Heart left ventricle (tissue), 16 donors: ENCODE measurements around the gene ZBTB22. TPM values are rescaled to one million over a fixed set of nuclear protein-coding genes. Genes with fewer than 3 reads are reported as not detected.
"Not testable (repeated sequence)": the region's sequence is repeated elsewhere in the genome, so short reads cannot be mapped to it uniquely, and the experiment has no call there.

Experiments used
- ATAC-seq, 4 donors: fragments of 200-7000 bp; cut with Tn5 transposase; one replicate each; pipeline ENCODE4 v1.9.1; 2020 to 2022; ENCODE audit warnings: moderate library complexity in 4 of 4, mild to moderate bottlenecking in 3 of 4, moderate number of reproducible peaks in 1 of 4
- DNase-seq, 5 donors: peaks; one replicate each; pipeline ENCODE4 v3.0.0-alpha.2; 2020
- H3K27ac ChIP-seq, 12 donors: fragments of 200-600 bp; sonication (generic) in 4 of 12; one replicate each; pipeline versions ENCODE4 v1.5.0 to v1.8.0; 2016 to 2022; ENCODE audit warnings: mild to moderate bottlenecking in 2 of 12
- H3K27me3 ChIP-seq, 9 donors: fragments of 200-600 bp; sonication (generic) in 2 of 9; one replicate each; pipeline versions ENCODE4 v1.5.1 to v1.8.0; 2016 to 2022; ENCODE audit warnings: mild to moderate bottlenecking in 3 of 9
- H3K36me3 ChIP-seq, 9 donors: fragments of 200-600 bp; sonication (generic) in 2 of 9; one replicate each; pipeline versions ENCODE4 v1.5.0 to v1.8.0; 2018 to 2022; ENCODE audit warnings: mild to moderate bottlenecking in 2 of 9
- H3K4me1 ChIP-seq, 12 donors: fragments of 200-600 bp; sonication (generic) in 4 of 12; one replicate each; pipeline versions ENCODE4 v1.5.0 to v1.8.0; 2016 to 2022; ENCODE audit warnings: mild to moderate bottlenecking in 3 of 12
- H3K4me3 ChIP-seq, 12 donors: fragments of 200-600 bp; sonication (generic) in 4 of 12; one replicate each; pipeline versions ENCODE4 v1.5.0 to v1.8.0; 2017 to 2022; ENCODE audit warnings: mild to moderate bottlenecking in 9 of 12, moderate library complexity in 4 of 12
- H3K9me3 ChIP-seq, 12 donors: fragments of 200-600 bp; sonication (generic) in 4 of 12; one replicate each; pipeline versions ENCODE4 v1.5.0 to v1.8.0; 2016 to 2022; ENCODE audit warnings: mild to moderate bottlenecking in 1 of 12
- CTCF ChIP-seq, 12 donors: fragments of 200-600 bp; sonication (generic) in 4 of 12; IDR thresholded peaks; one replicate each; pipeline versions ENCODE4 v1.5.0 to v1.8.0; 2018 to 2022; ENCODE audit warnings: antibody characterized with exemption in 12 of 12, mild to moderate bottlenecking in 5 of 12
- POLR2A ChIP-seq, 2 donors: fragments of 450-650 bp; IDR thresholded peaks; one replicate each; pipeline ENCODE4 v1.6.1; 2017; ENCODE audit warnings: antibody characterized with exemption in 2 of 2, mild to moderate bottlenecking in 2 of 2, moderate library complexity in 2 of 2
- WGBS, 4 donors: extraction: QIAGEN DNeasy Blood & Tissue Kit in 2 of 4; methylation state at CpG; one replicate each; pipeline versions ENCODE4 v1.1.5 to v1.1.7; 2013 to 2018; 5-methylcytosine and 5-hydroxymethylcytosine counted together
- intact Hi-C, 10 donors: fragments of 100-400 bp; cut with DNase I; formaldehyde crosslinking; loops; one replicate each; pipeline versions ENCODE4 v1.11.1 to v1.14.2; 2022
- polyA plus RNA-seq, 2 donors: library from polyadenylated mRNA; stranded (reverse); fragments of 200-250 nt; gene quantifications; one replicate each; pipeline ENCODE4 v1.2.3, GENCODE V29; 2013
- total RNA-seq, 9 donors: library from RNA; depleted of rRNA in 2 of 9; stranded (reverse); fragments of >200 nt in 2 of 9; fragmentation: NEBNext Ultra II Directional in 3 of 9; extraction: Animal tissue kit (Norgen Biotek cat#: 25700) in 3 of 9; gene quantifications; one replicate each; pipeline versions ENCODE4 v1.1.0 to v1.2.4, GENCODE V29; 2016 to 2023
- donor health status: ischemic (EF 13 %, LVEDD 7.1; RV severe dilation, severe dysfunction).
- donor health status: healthy with polysubstance abuse.
- donor health status: DM: no; HTN: yes; CAD: no.
- donor health status: DM: no; HTN: no; CAD: no.
- donor health status: ischemic (EF 25% LVEDD 6.9; RV normal size, moderate dysfunction).
- donor health status: ischemic (EF 25% LVEDD 5.7; RV mildly dilated, moderate dysfunction).
- donor health status: healthy.
- donor health status: DM: yes; HTN: yes; CAD: no.
- donor health status: ischemic (EF 35%, LVEDD 5.7; RV mildly dilated, moderate dysfunction).
- donor health status: nonischemic (EF 11% LVEDD 7.7; RV severe dilation, severe dysfunction).
- donor health status: DM: yes; HTN: yes; CAD: no.
- donor health status: PGD.
- donor health status: ischemic (EF 29% LVEDD 5.4; RV normal size, mild dysfunction).
- donor health status: nonischemic (EF 23%, LVEDD 6.1; RV moderate dilation, normal function).

Gene ZBTB22
- total and polyA plus RNA-seq, 11 donors = 7.5 to 22.1 (median 14.0) TPM

- 22 to 29% (median 25%) methylated on average over 20 to 22 of the region's 22 CpGs for WGBS, 4 donors
- H3K4me1 ChIP-seq = peaks cover 0 to 10% (median 2%) of the 10 kb centered on the region in 12 donors
- H3K27ac ChIP-seq = peak overlapping the region in 1 of 12 donors; percentile 66
- H3K27me3 ChIP-seq = no peaks in the 10 kb centered on the region
- H3K36me3 ChIP-seq = no peaks in the 10 kb centered on the region
- intact Hi-C loops = no loop called here
- no peaks in the 10 kb centered on the region for H3K9me3 ChIP-seq
- ATAC-seq (peak in 3 of 4 donors; percentile 49 to 51 (median 49)), DNase-seq (peak in 3 of 5 donors; percentile 57 to 75 (median 66))
- peak overlapping the region in 3 of 12 donors; percentile 4 to 18 (median 6) for H3K4me3 ChIP-seq
- peak; percentile 42 to 69 (median 60) for TF ChIP-seq CTCF (IDR thresholded peaks at IDR 0.05)
- no peak for TF ChIP-seq POLR2A (IDR thresholded peaks at IDR 0.05)
Observed at GRCh38 chr6:33344701-33345697, 27.5 kb upstream of the ZBTB22 start.

- intact Hi-C loops = no loop called here
- no peak for ATAC-seq
- 64 to 72% (median 70%) methylated on average over 6 of the region's 6 CpGs for WGBS, 4 donors
Observed at GRCh38 chr6:33343953-33344611, 26.5 kb upstream of the ZBTB22 start.

GRCh38 chr6:33343606-33343952, 26.0 kb upstream of the ZBTB22 start:
- H3K4me3 ChIP-seq, intact Hi-C loops, H3K27me3 ChIP-seq, H3K36me3 ChIP-seq, DNase-seq, H3K9me3 ChIP-seq, ATAC-seq: not testable (repeated sequence)
- Histone ChIP-seq H3K27ac (peak overlapping the region in 1 of 12 donors; percentile 66), H3K4me1 (peaks cover 0 to 10% (median 2%) of the 10 kb centered on the region in 12 donors)
- 91 to 98% (median 93%) methylated on average over 7 of the region's 7 CpGs for WGBS, 4 donors

More at GRCh38 chr6:33343953-33344611, 26.5 kb upstream of the ZBTB22 start:
- H3K9me3 ChIP-seq = no peaks in the 10 kb centered on the region
- no peak overlapping the region for H3K4me3 ChIP-seq
- H3K36me3 ChIP-seq = no peaks in the 10 kb centered on the region
- DNase-seq = no peak
- TF ChIP-seq CTCF (IDR thresholded peaks at IDR 0.05) (no peak), POLR2A (IDR thresholded peaks at IDR 0.05) (no peak)
- H3K27me3 ChIP-seq = no peaks in the 10 kb centered on the region
- peak overlapping the region in 1 of 12 donors; percentile 66 for H3K27ac ChIP-seq
- peaks cover 0 to 10% (median 2%) of the 10 kb centered on the region in 12 donors for H3K4me1 ChIP-seq

GRCh38 chr6:33339193-33339592, 21.6 kb upstream of the ZBTB22 start:
- no peaks in the 10 kb centered on the region for H3K36me3 ChIP-seq
- H3K9me3 ChIP-seq = no peaks in the 10 kb centered on the region
- WGBS, 4 donors = 80 to 85% (median 82%) methylated on average over 6 of the region's 6 CpGs
- intact Hi-C loops = no loop called here
- H3K4me3 ChIP-seq = no peak overlapping the region
- no peaks in the 10 kb centered on the region for H3K4me1 ChIP-seq
- H3K27ac ChIP-seq = no peak overlapping the region
- TF ChIP-seq POLR2A (IDR thresholded peaks at IDR 0.05) (no peak), CTCF (IDR thresholded peaks at IDR 0.05) (no peak)
- no peak for DNase-seq
- no peaks in the 10 kb centered on the region for H3K27me3 ChIP-seq
- no peak for ATAC-seq
